Fibroblast of lung (primary cell): ENCODE data around the gene GPSM1. TPM values are rescaled to one million over a fixed set of nuclear protein-coding genes. Genes with fewer than 3 reads are reported as not detected.

ENCODE experiments used
- DNase-seq, 2 donors: peaks; one replicate each; pipeline versions ENCODE4 v3.0.0 to v3.0.0-alpha.2; 2010; ENCODE audit warnings: low read depth in 2 of 2
- H2AFZ ChIP-seq: 2 replicates; pipeline ENCODE4 v1.5.1; 2012; ENCODE audit warnings: low read length, control low read depth, inconsistent platforms
- H3K27ac ChIP-seq: 2 replicates; pipeline ENCODE4 v1.5.1; 2011; ENCODE audit warnings: low read length, control low read depth; ENCODE audit not compliant: insufficient read depth
- H3K27me3 ChIP-seq: 2 replicates; pipeline ENCODE4 v1.5.1; 2011; ENCODE audit warnings: mild to moderate bottlenecking, low read length; ENCODE audit not compliant: control insufficient read depth, insufficient read depth
- H3K36me3 ChIP-seq: 2 replicates; pipeline ENCODE4 v1.5.1; 2011; ENCODE audit warnings: low read length; ENCODE audit not compliant: control insufficient read depth, insufficient read depth
- H3K4me1 ChIP-seq: 2 replicates; pipeline ENCODE4 v1.5.1; 2011; ENCODE audit warnings: low read length; ENCODE audit not compliant: control insufficient read depth, insufficient read depth; ENCODE audit errors: extremely low read depth
- H3K4me2 ChIP-seq: 2 replicates; pipeline ENCODE4 v1.5.1; 2011; ENCODE audit warnings: low read length, control low read depth; ENCODE audit not compliant: insufficient read depth; ENCODE audit errors: extremely low read depth
- H3K4me3 ChIP-seq, 4 experiments: fragments of 200-600 bp in 1 of 4; sonication (generic) in 1 of 4; replicated peaks in 1 of 4; 2 replicates each; pipeline ENCODE4 v1.5.1; 2011 to 2016; ENCODE audit warnings: low read length in 4 of 4, low read depth in 3 of 4, mild to moderate bottlenecking in 3 of 4, control low read depth in 2 of 4, inconsistent platforms in 1 of 4, mixed read lengths in 1 of 4; ENCODE audit not compliant: insufficient read depth in 1 of 4; ENCODE audit errors: control extremely low read depth in 1 of 4
- H3K79me2 ChIP-seq: 2 replicates; pipeline ENCODE4 v1.5.1; 2012; ENCODE audit warnings: mild to moderate bottlenecking, low read length, inconsistent platforms; ENCODE audit not compliant: control insufficient read depth, insufficient read depth
- H3K9ac ChIP-seq: 2 replicates; pipeline ENCODE4 v1.5.1; 2011; ENCODE audit warnings: mild to moderate bottlenecking, low read length, control low read depth; ENCODE audit not compliant: insufficient read depth
- H3K9me3 ChIP-seq: 2 replicates; pipeline ENCODE4 v1.5.1; 2012; ENCODE audit warnings: low read depth, low read length; ENCODE audit not compliant: control insufficient read depth, insufficient read depth
- H4K20me1 ChIP-seq: 2 replicates; pipeline ENCODE4 v1.5.1; 2011; ENCODE audit warnings: low read length; ENCODE audit not compliant: control insufficient read depth, insufficient read depth; ENCODE audit errors: extremely low read depth
- CTCF ChIP-seq, 2 donors: IDR thresholded peaks in 1 of 2; conservative IDR thresholded peaks in 1 of 2; 1 replicate in 1 of 2; 2 replicates in 1 of 2; pipeline ENCODE4 v1.5.1; 2011 to 2012; ENCODE audit warnings: low read length in 2 of 2, control low read depth in 1 of 2, inconsistent platforms in 1 of 2, low read depth in 1 of 2, mild to moderate bottlenecking in 1 of 2
- EZH2 ChIP-seq: IDR thresholded peaks from 2 replicates; pipeline ENCODE4 v1.5.1; 2012; ENCODE audit warnings: low read length, control low read depth, mild to moderate bottlenecking; ENCODE audit errors: missing control alignments
- polyA plus RNA-seq, 2 donors: library from polyadenylated mRNA; depleted of rRNA in 1 of 2; stranded (reverse) in 1 of 2; unstranded in 1 of 2; fragments of >200 nt; gene quantifications; 2 replicates each; pipeline ENCODE4 v1.2.1, GENCODE V29; 2011 to 2012; ENCODE audit warnings: missing spikeins in 1 of 2
- total RNA-seq: library from RNA; depleted of rRNA; stranded (reverse); fragments of >200 nt; gene quantifications from 2 replicates; pipeline ENCODE4 v1.2.1, GENCODE V29; 2014

Gene GPSM1
- total and polyA plus RNA-seq, 2 donors (not counting 1 experiment from before 2014, with no cell fraction given) = 15.8 to 60.3 TPM

- no peaks in the 10 kb centered on the region for H3K79me2 ChIP-seq
- H3K4me1 ChIP-seq = no peaks in the 10 kb centered on the region
- no peak for DNase-seq
- no peak overlapping the region for H3K4me2 ChIP-seq
- no peaks in the 10 kb centered on the region for H4K20me1 ChIP-seq
- TF ChIP-seq EZH2 (no peak), CTCF (conservative IDR thresholded peaks at IDR 0.05 in 1 of 2, IDR thresholded peaks at IDR 0.05 in 1 of 2; ENCODE audit: low read depth in 1 of 2, low read length in 2 of 2) (no peak)
- H2AFZ ChIP-seq = no peak overlapping the region
- H3K27me3 ChIP-seq = peaks cover 3% of the 10 kb centered on the region
- H3K36me3 ChIP-seq = no peaks in the 10 kb centered on the region
- no peak overlapping the region for H3K27ac ChIP-seq
- no peak overlapping the region for H3K9ac ChIP-seq
- H3K9me3 ChIP-seq = no peaks in the 10 kb centered on the region
- H3K4me3 ChIP-seq = no peak overlapping the region
These were observed 10.3 kb upstream of the GPSM1 start for GRCh38 chr9:136316896-136317676.

GRCh38 chr9:136317695-136318094, 9.6 kb upstream of the GPSM1 start:
- peaks cover 3% of the 10 kb centered on the region for H3K27me3 ChIP-seq
- no peak overlapping the region for H3K4me3 ChIP-seq
- no peaks in the 10 kb centered on the region for H3K4me1 ChIP-seq
- no peaks in the 10 kb centered on the region for H4K20me1 ChIP-seq
- no peaks in the 10 kb centered on the region for H3K9me3 ChIP-seq
- H3K4me2 ChIP-seq = no peak overlapping the region
- TF ChIP-seq EZH2 (no peak), CTCF (conservative IDR thresholded peaks at IDR 0.05 in 1 of 2, IDR thresholded peaks at IDR 0.05 in 1 of 2; ENCODE audit: low read depth in 1 of 2, low read length in 2 of 2) (no peak)
- no peaks in the 10 kb centered on the region for H3K79me2 ChIP-seq
- DNase-seq = no peak
- H3K27ac ChIP-seq = no peak overlapping the region
- no peaks in the 10 kb centered on the region for H3K36me3 ChIP-seq
- H3K9ac ChIP-seq = no peak overlapping the region
- no peak overlapping the region for H2AFZ ChIP-seq

- Histone ChIP-seq H3K4me2 (no peak overlapping the region), H3K27ac (no peak overlapping the region), H3K4me3 (no peak overlapping the region), H3K79me2 (no peaks in the 10 kb centered on the region), H3K4me1 (no peaks in the 10 kb centered on the region), H3K27me3 (peaks cover 3% of the 10 kb centered on the region), H3K36me3 (no peaks in the 10 kb centered on the region), H3K9ac (no peak overlapping the region), H4K20me1 (no peaks in the 10 kb centered on the region), H2AFZ (no peak overlapping the region), H3K9me3 (no peaks in the 10 kb centered on the region)
- no peak for DNase-seq
- TF ChIP-seq EZH2 (no peak), CTCF (conservative IDR thresholded peaks at IDR 0.05 in 1 of 2, IDR thresholded peaks at IDR 0.05 in 1 of 2; ENCODE audit: low read depth in 1 of 2, low read length in 2 of 2) (no peak)
These were observed 9.1 kb upstream of the GPSM1 start for GRCh38 chr9:136318111-136318775.
